ENCODE data around the gene SLC24A4. TPM values are rescaled to one million over a fixed set of nuclear protein-coding genes. Genes with fewer than 3 reads are reported as not detected.

Gene SLC24A4
- total and polyA plus RNA-seq, 3 donors from 2014 or later = 3.6 to 10.6 (median 8.5) TPM

DNA sequence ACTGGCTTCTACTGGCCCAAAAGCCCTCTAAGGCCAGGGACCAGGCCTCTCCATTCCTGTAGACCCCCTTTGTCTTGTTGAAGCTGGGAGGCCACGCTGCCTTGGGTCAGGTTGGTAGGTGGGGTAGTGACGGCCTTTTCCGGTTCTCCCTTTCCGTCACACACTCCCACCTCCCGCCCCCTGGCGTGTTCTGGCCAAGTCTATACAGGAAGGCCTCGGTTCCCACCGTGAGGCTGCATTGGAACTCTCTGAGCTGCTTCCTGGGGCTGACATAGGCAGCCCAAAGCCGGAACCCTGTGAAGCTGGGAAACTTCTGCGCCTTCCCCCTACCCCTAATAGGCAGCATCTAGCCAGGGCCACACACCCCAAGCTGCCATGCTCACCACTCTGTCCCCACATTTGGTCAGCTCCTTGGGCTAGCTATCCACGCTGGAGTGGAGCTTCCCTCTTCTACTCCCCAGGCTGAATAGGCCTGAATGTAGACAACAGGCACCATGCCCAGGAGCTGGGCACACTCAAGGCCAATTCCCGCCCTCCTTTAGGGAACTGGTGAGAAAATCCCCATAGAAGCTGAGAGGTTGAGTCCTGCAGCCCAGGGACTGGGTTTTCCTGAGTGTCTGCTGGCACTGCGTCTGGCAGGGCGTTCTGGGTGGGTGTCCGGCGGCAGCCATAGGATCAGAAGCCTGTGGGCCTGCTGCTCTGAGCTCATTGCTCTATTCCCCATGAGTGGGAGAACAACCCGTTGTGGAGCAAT lies 226.3 kb downstream of the SLC24A4 start:
- H3K4me3 ChIP-seq = no peak overlapping the region

DNA sequence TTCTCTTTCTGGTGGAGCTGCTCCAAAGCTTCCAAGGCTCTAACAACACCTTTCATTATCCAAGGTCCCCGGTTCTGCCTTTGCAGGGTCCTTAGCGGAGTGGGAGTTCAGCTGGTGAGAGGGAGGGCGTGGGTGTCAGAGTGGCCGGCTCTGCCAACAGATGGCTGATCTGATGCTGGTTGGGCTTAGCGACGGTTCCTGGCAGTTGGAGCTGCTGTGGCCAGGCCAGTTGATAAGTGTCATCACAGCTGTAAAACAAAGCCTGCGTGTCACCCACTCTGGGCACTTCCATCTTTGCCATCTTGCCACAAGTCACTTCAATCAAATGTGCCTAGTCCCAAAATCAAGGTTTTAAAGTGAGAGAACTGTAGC lies 226.9 kb downstream of the SLC24A4 start:
- H3K27ac ChIP-seq = peak overlapping the region; percentile 64 to 75

More for the DNA sequence above, 226.3 kb downstream of the SLC24A4 start:
- Histone ChIP-seq H3K4me1 (peaks cover 43% of the 10 kb centered on the region), H3K27ac (peak overlapping the region; percentile 64 to 75), H3K36me3 (ENCODE audit: low read depth, missing control alignments) (no peaks in the 10 kb centered on the region), H3K9me3 (no peaks in the 10 kb centered on the region), H3K27me3 (no peaks in the 10 kb centered on the region)
- WGBS, 2 donors = 69 to 70% methylated on average over 15 to 17 of the region's 17 CpGs
- TF ChIP-seq, protein P1, sequence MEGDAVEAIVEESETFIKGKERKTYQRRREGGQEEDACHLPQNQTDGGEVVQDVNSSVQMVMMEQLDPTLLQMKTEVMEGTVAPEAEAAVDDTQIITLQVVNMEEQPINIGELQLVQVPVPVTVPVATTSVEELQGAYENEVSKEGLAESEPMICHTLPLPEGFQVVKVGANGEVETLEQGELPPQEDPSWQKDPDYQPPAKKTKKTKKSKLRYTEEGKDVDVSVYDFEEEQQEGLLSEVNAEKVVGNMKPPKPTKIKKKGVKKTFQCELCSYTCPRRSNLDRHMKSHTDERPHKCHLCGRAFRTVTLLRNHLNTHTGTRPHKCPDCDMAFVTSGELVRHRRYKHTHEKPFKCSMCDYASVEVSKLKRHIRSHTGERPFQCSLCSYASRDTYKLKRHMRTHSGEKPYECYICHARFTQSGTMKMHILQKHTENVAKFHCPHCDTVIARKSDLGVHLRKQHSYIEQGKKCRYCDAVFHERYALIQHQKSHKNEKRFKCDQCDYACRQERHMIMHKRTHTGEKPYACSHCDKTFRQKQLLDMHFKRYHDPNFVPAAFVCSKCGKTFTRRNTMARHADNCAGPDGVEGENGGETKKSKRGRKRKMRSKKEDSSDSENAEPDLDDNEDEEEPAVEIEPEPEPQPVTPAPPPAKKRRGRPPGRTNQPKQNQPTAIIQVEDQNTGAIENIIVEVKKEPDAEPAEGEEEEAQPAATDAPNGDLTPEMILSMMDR (IDR thresholded peaks at IDR 0.05) = no peak
- TF ChIP-seq POLR2A (IDR thresholded peaks at IDR 0.05) = no peak
- intact Hi-C loops (cut with DNase I; ENCODE audit: low total_unique reads) = no loop called here
- DNase-seq = peak; percentile 54

More for the DNA sequence above, 226.9 kb downstream of the SLC24A4 start:
- H3K36me3 ChIP-seq (ENCODE audit: low read depth, missing control alignments) = no peaks in the 10 kb centered on the region
- DNase-seq = peak; percentile 79
- H3K27me3 ChIP-seq = no peaks in the 10 kb centered on the region
- no peak overlapping the region for H3K4me3 ChIP-seq
- peaks cover 44% of the 10 kb centered on the region for H3K4me1 ChIP-seq
- TF ChIP-seq, protein P1 (IDR thresholded peaks at IDR 0.05) = no peak
- no peak for TF ChIP-seq POLR2A (IDR thresholded peaks at IDR 0.05)
- intact Hi-C loops (cut with DNase I; ENCODE audit: low total_unique reads) = no loop called here
- no peaks in the 10 kb centered on the region for H3K9me3 ChIP-seq
- 21 to 53% methylated on average over 6 to 7 of the region's 7 CpGs for WGBS, 2 donors

Other genes with a start within 250 kb of the SLC24A4 start
- 10 to 100 TPM; 35.0 to 43.8 TPM for gene ATXN3, start 216.6 kb upstream of the SLC24A4 start, total RNA-seq
- gene ATXN3, start 216.6 kb upstream of the SLC24A4 start, polyA plus RNA-seq (ENCODE audit: insufficient read depth, low read depth, low replicate concordance) = 22.9 TPM
- 100 to 1,000 TPM; 151 to 169 TPM for gene NDUFB1, start 201.5 kb upstream of the SLC24A4 start, total RNA-seq
- 182 TPM for gene NDUFB1, start 201.5 kb upstream of the SLC24A4 start, polyA plus RNA-seq (ENCODE audit: insufficient read depth, low read depth, low replicate concordance)
- 10 to 100 TPM; 49.2 to 56.1 TPM for gene CPSF2, start 201.2 kb upstream of the SLC24A4 start, total RNA-seq
- gene CPSF2, start 201.2 kb upstream of the SLC24A4 start, polyA plus RNA-seq (ENCODE audit: insufficient read depth, low read depth, low replicate concordance) = 66.1 TPM
- gene RIN3, start 190.6 kb downstream of the SLC24A4 start, total RNA-seq = 10 to 100 TPM; 49.8 to 56.2 TPM
- gene RIN3, start 190.6 kb downstream of the SLC24A4 start, polyA plus RNA-seq (ENCODE audit: insufficient read depth, low read depth, low replicate concordance) = 25.9 TPM

Data from testis (tissue), 3 donors.